Muscle layer of duodenum (tissue), 2 donors: Measurements from ENCODE around the gene APCDD1L.
A peak's percentile ranks its signal among the peaks of the same experiment; 100 is the strongest.

Experiments
- H3K27ac ChIP-seq: one replicate; pipeline ENCODE4 v1.7.0; 2013; ENCODE audit warnings: mild to moderate bottlenecking, low read length
- H3K27me3 ChIP-seq: one replicate; pipeline ENCODE4 v1.7.0; 2013; ENCODE audit warnings: low read depth, mild to moderate bottlenecking, control low read depth, low read length
- H3K36me3 ChIP-seq, 2 donors: one replicate each; pipeline ENCODE4 v1.7.0; 2013; ENCODE audit warnings: low read length in 2 of 2, control low read depth in 1 of 2, mild to moderate bottlenecking in 1 of 2; ENCODE audit not compliant: insufficient read depth in 2 of 2, control insufficient read depth in 1 of 2
- H3K4me1 ChIP-seq, 2 donors: one replicate each; pipeline ENCODE4 v1.7.0; 2013; ENCODE audit warnings: low read length in 2 of 2, mild to moderate bottlenecking in 2 of 2, control low read depth in 1 of 2, moderate library complexity in 1 of 2; ENCODE audit not compliant: insufficient read depth in 2 of 2, control insufficient read depth in 1 of 2
- H3K4me3 ChIP-seq, 2 donors: one replicate each; pipeline ENCODE4 v1.7.0; 2013; ENCODE audit warnings: low read length in 2 of 2, low read depth in 1 of 2, mild to moderate bottlenecking in 1 of 2
- H3K9me3 ChIP-seq, 2 donors: one replicate each; pipeline ENCODE4 v1.7.0; 2013; ENCODE audit warnings: low read length in 2 of 2, control low read depth in 1 of 2, mild to moderate bottlenecking in 1 of 2; ENCODE audit not compliant: control insufficient read depth in 1 of 2
- donor health status: healthy.

The APCDD1L gene

GRCh38 chr20:58441723-58442122 is 73.5 kb downstream of the APCDD1L start:
- Histone ChIP-seq H3K27ac (no peak overlapping the region), H3K4me3 (no peak overlapping the region), H3K36me3 (peaks cover 9 to 29% of the 10 kb centered on the region in 2 donors), H3K4me1 (peaks cover 0 to 12% of the 10 kb centered on the region in 2 donors), H3K27me3 (no peaks in the 10 kb centered on the region), H3K9me3 (no peaks in the 10 kb centered on the region)

GRCh38 chr20:58440021-58440767 is 75.0 kb downstream of the APCDD1L start:
- H3K4me1 ChIP-seq = peaks cover 0 to 12% of the 10 kb centered on the region in 2 donors
- peak overlapping the region; percentile 4 for H3K27ac ChIP-seq
- H3K9me3 ChIP-seq = no peaks in the 10 kb centered on the region
- H3K4me3 ChIP-seq = no peak overlapping the region
- peaks cover 9 to 18% of the 10 kb centered on the region in 2 donors for H3K36me3 ChIP-seq
- no peaks in the 10 kb centered on the region for H3K27me3 ChIP-seq

- H3K4me3 ChIP-seq = no peak overlapping the region
- H3K36me3 ChIP-seq = peaks cover 9 to 11% of the 10 kb centered on the region in 2 donors
- H3K9me3 ChIP-seq = no peaks in the 10 kb centered on the region
- peaks cover 0 to 12% of the 10 kb centered on the region in 2 donors for H3K4me1 ChIP-seq
- H3K27ac ChIP-seq = no peak overlapping the region
- H3K27me3 ChIP-seq = no peaks in the 10 kb centered on the region
Observed at GRCh38 chr20:58438970-58439808, 76.0 kb downstream of the APCDD1L start.

- H3K9me3 ChIP-seq = no peaks in the 10 kb centered on the region
- peaks cover 12 to 28% of the 10 kb centered on the region in 2 donors for H3K4me1 ChIP-seq
- H3K27ac ChIP-seq = no peak overlapping the region
- no peak overlapping the region for H3K4me3 ChIP-seq
- no peaks in the 10 kb centered on the region for H3K36me3 ChIP-seq
- H3K27me3 ChIP-seq = no peaks in the 10 kb centered on the region
Observed at GRCh38 chr20:58436868-58437645, 78.1 kb downstream of the APCDD1L start.

GRCh38 chr20:58435237-58435636 is 80.0 kb downstream of the APCDD1L start:
- Histone ChIP-seq H3K9me3 (no peaks in the 10 kb centered on the region), H3K4me1 (peaks cover 18 to 32% of the 10 kb centered on the region in 2 donors), H3K27ac (no peak overlapping the region), H3K4me3 (no peak overlapping the region), H3K27me3 (no peaks in the 10 kb centered on the region), H3K36me3 (no peaks in the 10 kb centered on the region)

GRCh38 chr20:58434326-58434725 is 80.9 kb downstream of the APCDD1L start:
- no peaks in the 10 kb centered on the region for H3K27me3 ChIP-seq
- no peaks in the 10 kb centered on the region for H3K9me3 ChIP-seq
- peaks cover 18 to 24% of the 10 kb centered on the region in 2 donors for H3K4me1 ChIP-seq
- no peak overlapping the region for H3K4me3 ChIP-seq
- peak overlapping the region; percentile 4 for H3K27ac ChIP-seq
- H3K36me3 ChIP-seq = no peaks in the 10 kb centered on the region

- H3K4me1 ChIP-seq = peaks cover 18 to 24% of the 10 kb centered on the region in 2 donors
- H3K27ac ChIP-seq = peak overlapping the region; percentile 4
- no peaks in the 10 kb centered on the region for H3K36me3 ChIP-seq
- H3K4me3 ChIP-seq = no peak overlapping the region
- H3K27me3 ChIP-seq = no peaks in the 10 kb centered on the region
- no peaks in the 10 kb centered on the region for H3K9me3 ChIP-seq
Observed at GRCh38 chr20:58433759-58434158, 81.4 kb downstream of the APCDD1L start.

GRCh38 chr20:58433029-58433647 is 82.1 kb downstream of the APCDD1L start:
- Histone ChIP-seq H3K36me3 (no peaks in the 10 kb centered on the region), H3K27me3 (no peaks in the 10 kb centered on the region), H3K9me3 (no peaks in the 10 kb centered on the region), H3K4me3 (no peak overlapping the region), H3K4me1 (peaks cover 18 to 24% of the 10 kb centered on the region in 2 donors), H3K27ac (no peak overlapping the region)

GRCh38 chr20:58432186-58432954 is 82.8 kb downstream of the APCDD1L start:
- Histone ChIP-seq H3K9me3 (no peaks in the 10 kb centered on the region), H3K36me3 (no peaks in the 10 kb centered on the region), H3K27ac (no peak overlapping the region), H3K4me1 (peaks cover 18 to 24% of the 10 kb centered on the region in 2 donors), H3K27me3 (no peaks in the 10 kb centered on the region), H3K4me3 (no peak overlapping the region)

- no peaks in the 10 kb centered on the region for H3K27me3 ChIP-seq
- H3K4me1 ChIP-seq = peaks cover 18 to 24% of the 10 kb centered on the region in 2 donors
- no peak overlapping the region for H3K27ac ChIP-seq
- H3K36me3 ChIP-seq = peaks cover 0 to 2% of the 10 kb centered on the region in 2 donors
- H3K9me3 ChIP-seq = no peaks in the 10 kb centered on the region
- H3K4me3 ChIP-seq = no peak overlapping the region
Observed at GRCh38 chr20:58431134-58431533, 84.1 kb downstream of the APCDD1L start.
